ENCODE results near the gene ELAVL2. TPM values are rescaled to one million over a fixed set of nuclear protein-coding genes. Genes with fewer than 3 reads are reported as not detected.

The ELAVL2 gene
- total RNA-seq, 1 donor from 2014 or later, result 0.52 TPM

DNA sequence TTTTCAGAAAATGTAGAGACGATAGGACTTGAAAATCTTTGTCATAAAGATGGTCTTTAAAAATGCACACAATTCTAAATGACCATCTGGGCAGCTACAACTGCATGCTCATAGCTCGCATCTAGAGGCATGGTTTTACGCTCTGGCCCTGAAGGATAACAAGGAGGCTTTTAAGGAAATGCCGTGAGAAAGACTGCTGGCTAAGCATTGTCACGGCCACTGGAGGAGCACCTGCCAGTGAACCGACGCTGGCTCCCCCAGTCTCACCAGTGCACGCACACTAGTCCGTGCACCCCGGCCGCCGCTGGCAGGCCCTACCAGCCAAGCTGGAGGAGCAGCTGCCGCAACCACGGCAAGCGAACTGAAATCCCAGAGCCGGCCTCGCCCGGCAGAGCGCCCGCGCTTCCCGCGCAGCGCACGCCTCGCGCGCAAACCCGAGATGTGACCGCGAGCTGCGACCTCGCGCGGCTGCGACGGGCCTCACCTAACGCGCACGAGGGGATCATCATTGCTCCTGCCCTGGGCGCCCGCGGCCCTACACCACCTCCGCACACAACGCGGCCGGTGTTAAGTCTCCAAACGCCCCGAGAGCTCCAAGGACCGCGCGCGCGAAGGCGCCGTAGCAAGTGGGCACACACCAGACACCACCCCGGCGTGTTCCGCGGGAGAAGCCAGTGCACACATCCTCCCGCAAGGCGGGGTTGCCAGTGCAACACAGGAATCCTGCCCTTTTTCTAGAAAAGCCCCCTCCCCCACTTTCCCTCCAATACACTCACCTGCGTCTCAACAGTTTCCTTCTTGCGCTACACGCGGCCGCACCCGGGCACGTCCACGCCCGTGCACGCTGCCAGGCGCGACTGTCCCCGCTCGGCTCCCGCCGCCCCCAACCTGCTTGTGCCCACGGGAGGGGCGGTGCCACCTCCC, 5.3 kb downstream of the ELAVL2 start:
- no peak for TF ChIP-seq CTCF (conservative IDR thresholded peaks at IDR 0.05; ENCODE audit: low read depth, low read length)
- H3K4me3 ChIP-seq (ENCODE audit: low read depth, low read length), result peak overlapping the region; percentile 45
- DNase-seq (ENCODE audit: low read depth), result no peak

GRCh38 chr9:23819403-23819802, 6.6 kb downstream of the ELAVL2 start:
- no peak for DNase-seq (ENCODE audit: low read depth)
- TF ChIP-seq CTCF (conservative IDR thresholded peaks at IDR 0.05; ENCODE audit: low read depth, low read length), result no peak
- H3K4me3 ChIP-seq (ENCODE audit: low read depth, low read length), result no peak overlapping the region

GRCh38 chr9:23814243-23814642, 11.8 kb downstream of the ELAVL2 start:
- TF ChIP-seq CTCF (conservative IDR thresholded peaks at IDR 0.05; ENCODE audit: low read depth, low read length), result no peak
- H3K4me3 ChIP-seq (ENCODE audit: low read depth, low read length), result no peak overlapping the region
- no peak for DNase-seq (ENCODE audit: low read depth)

- TF ChIP-seq CTCF (conservative IDR thresholded peaks at IDR 0.05; ENCODE audit: low read depth, low read length), result no peak
- no peak overlapping the region for H3K4me3 ChIP-seq (ENCODE audit: low read depth, low read length)
- no peak for DNase-seq (ENCODE audit: low read depth)
These were observed 13.4 kb downstream of the ELAVL2 start for GRCh38 chr9:23812673-23813072.

- no peak for TF ChIP-seq CTCF (conservative IDR thresholded peaks at IDR 0.05; ENCODE audit: low read depth, low read length)
- no peak overlapping the region for H3K4me3 ChIP-seq (ENCODE audit: low read depth, low read length)
- DNase-seq (ENCODE audit: low read depth), result no peak
These were observed 14.4 kb downstream of the ELAVL2 start for GRCh38 chr9:23811633-23812032.

DNA sequence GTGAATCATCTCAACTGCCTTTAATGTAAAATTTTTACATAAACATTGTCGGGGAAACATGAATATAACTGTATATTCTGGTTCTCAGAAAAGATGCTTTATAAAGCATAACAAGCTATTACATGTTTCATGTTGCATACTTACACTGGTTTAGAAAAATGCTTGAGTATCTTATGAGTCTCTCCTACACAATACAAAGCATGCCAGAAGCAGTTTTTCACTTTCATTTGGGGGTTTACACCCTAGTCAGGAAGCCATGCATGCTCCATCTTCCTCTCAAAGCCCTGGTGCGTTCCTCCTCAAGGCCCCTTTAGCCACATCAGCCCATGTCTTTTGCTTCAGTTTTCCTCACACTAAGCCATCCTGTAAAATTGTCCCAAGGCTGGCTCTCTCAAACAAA, 22.8 kb downstream of the ELAVL2 start:
- no peak for TF ChIP-seq CTCF (conservative IDR thresholded peaks at IDR 0.05; ENCODE audit: low read depth, low read length)
- DNase-seq (ENCODE audit: low read depth), result no peak
- H3K4me3 ChIP-seq (ENCODE audit: low read depth, low read length), result no peak overlapping the region

DNA sequence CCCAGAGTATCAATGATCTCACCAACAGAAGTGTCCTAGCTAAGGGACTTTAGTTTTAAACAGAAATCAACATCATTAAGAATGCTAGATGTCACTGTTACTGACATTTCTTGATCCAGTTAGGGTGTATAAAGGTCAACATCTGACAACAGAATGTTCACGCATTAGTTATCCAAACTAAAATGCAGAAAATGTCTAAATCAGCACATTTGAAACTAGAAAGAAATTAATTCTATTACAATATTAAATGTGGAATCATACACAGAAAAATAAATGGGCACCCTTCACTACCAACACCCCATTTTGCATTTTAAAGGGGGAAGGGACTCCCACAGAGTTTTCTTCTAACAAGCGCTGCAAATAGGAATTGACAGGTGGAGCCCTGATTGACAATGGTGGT, 24.5 kb downstream of the ELAVL2 start:
- DNase-seq (ENCODE audit: low read depth), result no peak
- no peak for TF ChIP-seq CTCF (conservative IDR thresholded peaks at IDR 0.05; ENCODE audit: low read depth, low read length)
- H3K4me3 ChIP-seq (ENCODE audit: low read depth, low read length), result no peak overlapping the region

All from epithelial cell of proximal tubule (primary cell).